Uterus (tissue), 4 donors: ENCODE measurements around the gene EVA1A. TPM values are rescaled to one million over a fixed set of nuclear protein-coding genes. Genes with fewer than 3 reads are reported as not detected.

Source experiments
- DNase-seq, 2 donors: peaks; one replicate each; pipeline ENCODE4 v3.0.0-alpha.2; 2019 to 2020
- H3K27ac ChIP-seq, 2 donors: fragments of 200-600 bp; sonication (generic); 1 replicate in 1 of 2; 2 replicates in 1 of 2; pipeline ENCODE4 v1.5.1; 2016 to 2018
- H3K27me3 ChIP-seq, 2 donors: fragments of 200-600 bp; sonication (generic); one replicate each; pipeline ENCODE4 v1.5.1; 2018 to 2019; ENCODE audit warnings: control low read depth in 1 of 2
- H3K36me3 ChIP-seq, 2 donors: fragments of 200-600 bp; sonication (generic); one replicate each; pipeline ENCODE4 v1.5.1; 2019; ENCODE audit warnings: control low read depth in 1 of 2
- H3K4me1 ChIP-seq, 2 donors: fragments of 200-600 bp; sonication (generic); one replicate each; pipeline ENCODE4 v1.5.1; 2018 to 2019; ENCODE audit warnings: control low read depth in 1 of 2
- H3K4me3 ChIP-seq, 2 donors: fragments of 200-600 bp; sonication (generic); 1 replicate in 1 of 2; 2 replicates in 1 of 2; pipeline ENCODE4 v1.5.1; 2018 to 2019; ENCODE audit warnings: mild to moderate bottlenecking in 1 of 2
- H3K9me3 ChIP-seq, 2 donors: fragments of 200-600 bp; sonication (generic); one replicate each; pipeline ENCODE4 v1.5.1; 2019; ENCODE audit warnings: control low read depth in 1 of 2
- CTCF ChIP-seq, 4 experiments: fragments of 200-600 bp in 2 of 4; fragments of 450-650 bp in 2 of 4; sonication (generic) in 2 of 4; IDR thresholded peaks; one replicate each; pipeline ENCODE4 v1.5.1; 2016 to 2019; ENCODE audit warnings: antibody characterized with exemption in 4 of 4, mild to moderate bottlenecking in 2 of 4, moderate library complexity in 1 of 4
- POLR2A ChIP-seq, 2 donors: fragments of 450-650 bp; IDR thresholded peaks; one replicate each; pipeline ENCODE4 v1.6.1; 2016; ENCODE audit warnings: antibody characterized with exemption in 2 of 2, mild to moderate bottlenecking in 1 of 2, moderate library complexity in 1 of 2
- intact Hi-C: fragments of 100-400 bp; cut with DNase I; formaldehyde crosslinking; loops from one replicate; pipeline ENCODE4 v1.15.1; 2023; ENCODE audit warnings: low total_unique reads
- total RNA-seq, 4 donors: library from RNA; depleted of rRNA in 3 of 4; stranded (reverse); fragments of >200 nt in 3 of 4; gene quantifications; one replicate each; pipeline versions ENCODE4 v1.1.0 to v1.2.4, GENCODE V29; 2014 to 2023
- donor health status: DM: yes; HTN: yes; CAD: no.

Gene EVA1A
- total RNA-seq, 4 donors from 2014 or later: 1.2 to 22.1 (median 2.3) TPM; not detected in 1

- Histone ChIP-seq H3K27me3 (no peaks in the 10 kb centered on the region), H3K4me3 (no peak overlapping the region), H3K9me3 (no peaks in the 10 kb centered on the region), H3K4me1 (no peaks in the 10 kb centered on the region), H3K27ac (no peak overlapping the region), H3K36me3 (no peaks in the 10 kb centered on the region)
- no peak for DNase-seq
- intact Hi-C loops: no loop called here
- TF ChIP-seq CTCF (IDR thresholded peaks at IDR 0.05): no peak
- no peak for TF ChIP-seq POLR2A (IDR thresholded peaks at IDR 0.05)
Measured at GRCh38 chr2:75506101-75506697, 54.5 kb downstream of the EVA1A start.

GRCh38 chr2:75505012-75505411, 55.7 kb downstream of the EVA1A start:
- TF ChIP-seq POLR2A (IDR thresholded peaks at IDR 0.05) (no peak), CTCF (IDR thresholded peaks at IDR 0.05) (no peak)
- Histone ChIP-seq H3K4me3 (no peak overlapping the region), H3K4me1 (no peaks in the 10 kb centered on the region), H3K27ac (no peak overlapping the region), H3K9me3 (no peaks in the 10 kb centered on the region), H3K36me3 (no peaks in the 10 kb centered on the region), H3K27me3 (no peaks in the 10 kb centered on the region)
- intact Hi-C loops: no loop called here
- no peak for DNase-seq

GRCh38 chr2:75503048-75503607, 57.6 kb downstream of the EVA1A start:
- no peaks in the 10 kb centered on the region for H3K4me1 ChIP-seq
- no peak overlapping the region for H3K27ac ChIP-seq
- no peak overlapping the region for H3K4me3 ChIP-seq
- intact Hi-C loops: no loop called here
- H3K9me3 ChIP-seq: no peaks in the 10 kb centered on the region
- TF ChIP-seq CTCF (IDR thresholded peaks at IDR 0.05) (no peak), POLR2A (IDR thresholded peaks at IDR 0.05) (no peak)
- DNase-seq: no peak
- H3K36me3 ChIP-seq: no peaks in the 10 kb centered on the region
- no peaks in the 10 kb centered on the region for H3K27me3 ChIP-seq

GRCh38 chr2:75500633-75501032, 60.1 kb downstream of the EVA1A start:
- Histone ChIP-seq H3K27me3 (no peaks in the 10 kb centered on the region), H3K4me1 (no peaks in the 10 kb centered on the region)

More at GRCh38 chr2:75500633-75501032, 60.1 kb downstream of the EVA1A start:
- DNase-seq: no peak
- intact Hi-C loops: no loop called here
- TF ChIP-seq POLR2A (IDR thresholded peaks at IDR 0.05) (no peak), CTCF (IDR thresholded peaks at IDR 0.05) (no peak)
- Histone ChIP-seq H3K36me3 (no peaks in the 10 kb centered on the region), H3K4me3 (no peak overlapping the region), H3K27ac (no peak overlapping the region), H3K9me3 (no peaks in the 10 kb centered on the region)
